Articular chondrocyte of knee joint (primary cell): ENCODE data around the gene HOXC6. TPM values are rescaled to one million over a fixed set of nuclear protein-coding genes. Genes with fewer than 3 reads are reported as not detected.

ENCODE experiments used
- small RNA-seq: library from RNA; depleted of rRNA; stranded (forward); fragments of <200 nt; gene quantifications from one replicate; pipeline ENCODE3, GENCODE V24; 2012
- total RNA-seq: library from RNA; depleted of rRNA; stranded (reverse); fragments of >200 nt; gene quantifications from 2 replicates; pipeline ENCODE4 v1.2.3, GENCODE V29; 2012

Gene HOXC6
- total RNA-seq: 5.3 and 8.1 TPM in 2 replicates

GRCh38 chr12:54028314-54029201 is at the start of gene HOXC6:
Gene HOXC6, plus strand, starts transcription at chr12:54028440. Its CDS starts 82 bp downstream, at chr12:54028522.

GRCh38 chr12:53984901-53985691 is 43.1 kb upstream of the HOXC6 start, which contains the start of gene HOXC10:
Gene HOXC10, plus strand, starts transcription at chr12:53985146. Its CDS starts 114 bp downstream, at chr12:53985260.

GRCh38 chr12:54000116-54001114 is 27.8 kb upstream of the HOXC6 start, which contains the start of gene HOXC9:
Gene HOXC9, plus strand, starts transcription at chr12:54000161. Its CDS starts 28 bp downstream, at chr12:54000189.

GRCh38 chr12:54032627-54033100 is 4.4 kb downstream of the HOXC6 start, which contains the start of gene HOXC5:
Gene HOXC5, plus strand, starts transcription at chr12:54033050. Its CDS starts 73 bp downstream, at chr12:54033123.

GRCh38 chr12:54053751-54054741 is 25.8 kb downstream of the HOXC6 start, which contains the start of gene HOXC4:
Gene HOXC4, plus strand, starts transcription at chr12:54053835. Its CDS starts 88 bp downstream, at chr12:54053923.

Small RNA genes lying within 50 kb of the gene (small RNA-seq; reads per million reads assigned to genes)
- 0.31 reads per million for gene HOXC5
- gene MIR196A2: 8.5 reads per million, percentile 93 among the genes with 10 or more reads in this experiment
- gene MIR615: 244 reads per million, percentile 98 among the genes with 10 or more reads in this experiment

Other genes with a start within 250 kb of the HOXC6 start
- not detected in 2 replicates for gene HOXC13, start 89.6 kb upstream of the HOXC6 start, total RNA-seq
- not detected in 2 replicates for gene HOXC12, start 73.5 kb upstream of the HOXC6 start, total RNA-seq
- gene HOXC11, start 55.3 kb upstream of the HOXC6 start, total RNA-seq: 1.3 and 1.4 TPM in 2 replicates
- 1.6 and 1.8 TPM in 2 replicates for gene HOTAIR, start 53.5 kb upstream of the HOXC6 start, total RNA-seq
- gene HOXC10, start 43.3 kb upstream of the HOXC6 start, total RNA-seq: 12.4 and 14.1 TPM in 2 replicates
- 8.3 and 9.8 TPM in 2 replicates for gene HOXC9, start 28.3 kb upstream of the HOXC6 start, total RNA-seq
- 2.7 and 3.1 TPM in 2 replicates for gene HOXC8, start 19.5 kb upstream of the HOXC6 start, total RNA-seq
- 1.7 and 3.3 TPM in 2 replicates for gene HOXC5, start 4.6 kb downstream of the HOXC6 start, total RNA-seq
- 2.2 and 4.6 TPM in 2 replicates for gene HOXC4, start 25.4 kb downstream of the HOXC6 start, total RNA-seq
- gene SMUG1, start 160.5 kb downstream of the HOXC6 start, total RNA-seq: 22.6 and 24.5 TPM in 2 replicates